Endothelial cell of umbilical vein (primary cell): ENCODE results near the gene ARHGAP22. TPM values are rescaled to one million over a fixed set of nuclear protein-coding genes. Genes with fewer than 3 reads are reported as not detected.

Experiments
- Bru-seq: library from RNA; stranded (reverse); fragments of 400-500 nt; gene quantifications from one replicate; lab custom pipeline; 2021; lab: Mats Ljungman, UMichigan
- BruChase-seq, 2 experiments: library from RNA; stranded (reverse); fragments of 400-500 nt; gene quantifications; one replicate each; lab custom pipeline; 2021; lab: Mats Ljungman, UMichigan
- BruUV-seq: library from RNA; stranded (reverse); fragments of 400-500 nt; replicated peaks from 2 replicates; lab custom pipeline; 2021; lab: Mats Ljungman, UMichigan
- CTCF ChIA-PET: fragments of 300-600, 350-600 bp; sonication (Branson Sonifier 250); formaldehyde crosslinking; loops from one replicate; lab custom pipeline; 2021; ENCODE audit warnings: antibody characterized with exemption, inconsistent platforms; lab: Charles Lee
- POLR2A ChIA-PET: fragments of 300-600, 350-600 bp; sonication (Branson Sonifier 250); formaldehyde crosslinking; loops from one replicate; lab custom pipeline; 2021; ENCODE audit warnings: antibody characterized with exemption, inconsistent platforms; lab: Charles Lee
- DNase-seq: peaks from one replicate; pipeline ENCODE4 v3.0.0-alpha.2; 2011; ENCODE audit warnings: low read depth, low spot score
- FAIRE-seq: peaks from 2 replicates; lab custom pipeline; 2011; peaks lifted over from hg19 to GRCh38; lab: Jason Lieb, UNC
- H2AFZ ChIP-seq: 2 replicates; pipeline ENCODE4 v1.6.0; 2012; ENCODE audit warnings: low read depth, low read length, control low read depth, inconsistent platforms
- H3K27ac ChIP-seq: 2 replicates; pipeline ENCODE4 v1.5.1; 2011; ENCODE audit warnings: low read depth, mild to moderate bottlenecking, control low read depth, low read length, moderate library complexity; ENCODE audit not compliant: insufficient read depth
- H3K27me3 ChIP-seq, 2 experiments: 2 replicates each; pipeline versions ENCODE4 v1.6.0 to v1.6.1; 2011; ENCODE audit warnings: low read length in 2 of 2, mixed read lengths in 1 of 2; ENCODE audit not compliant: control insufficient read depth in 2 of 2, insufficient read depth in 2 of 2
- H3K36me3 ChIP-seq, 2 experiments: 2 replicates in 1 of 2; 3 replicates in 1 of 2; pipeline ENCODE4 v1.5.1; 2011; ENCODE audit warnings: low read length in 2 of 2, mild to moderate bottlenecking in 1 of 2, moderate library complexity in 1 of 2; ENCODE audit not compliant: control insufficient read depth in 2 of 2, insufficient read depth in 2 of 2; ENCODE audit errors: extremely low read depth in 1 of 2
- H3K4me1 ChIP-seq: 3 replicates; pipeline ENCODE4 v1.5.1; 2011; ENCODE audit warnings: mild to moderate bottlenecking, low read length; ENCODE audit not compliant: control insufficient read depth, insufficient read depth; ENCODE audit errors: extremely low read depth
- H3K4me2 ChIP-seq: 2 replicates; pipeline ENCODE4 v1.6.1; 2011; ENCODE audit warnings: low read length, control low read depth, mixed read lengths; ENCODE audit not compliant: insufficient read depth
- H3K4me3 ChIP-seq, 3 experiments: fragments of 200-600 bp in 1 of 3; sonication (generic), shearing (Covaris generic) in 1 of 3; replicated peaks in 1 of 3; 2 replicates each; pipeline ENCODE4 v1.5.1; 2011 to 2016; ENCODE audit warnings: control low read depth in 3 of 3, low read length in 3 of 3, mild to moderate bottlenecking in 2 of 3, inconsistent platforms in 1 of 3, low read depth in 1 of 3, moderate library complexity in 1 of 3; ENCODE audit not compliant: insufficient read depth in 1 of 3
- H3K79me2 ChIP-seq: 2 replicates; pipeline ENCODE4 v1.6.0; 2012; ENCODE audit warnings: low read length, inconsistent platforms; ENCODE audit not compliant: control insufficient read depth, insufficient read depth
- H3K9ac ChIP-seq: replicated peaks from 2 replicates; pipeline ENCODE3; 2011; ENCODE audit warnings: low read length, control low read depth; ENCODE audit not compliant: insufficient read depth; ENCODE audit errors: extremely low read depth
- H3K9me1 ChIP-seq: replicated peaks from 3 replicates; pipeline ENCODE4 v1.6.0; 2011; ENCODE audit warnings: mild to moderate bottlenecking, low read length; ENCODE audit not compliant: control insufficient read depth, insufficient read depth; ENCODE audit errors: extremely low read depth
- H3K9me3 ChIP-seq: replicated peaks from 2 replicates; pipeline ENCODE4 v1.5.1; 2012; ENCODE audit warnings: low read length, inconsistent platforms; ENCODE audit not compliant: control insufficient read depth, insufficient read depth
- H4K20me1 ChIP-seq: replicated peaks from 2 replicates; pipeline ENCODE3; 2011; ENCODE audit warnings: mild to moderate bottlenecking, low read length; ENCODE audit not compliant: control insufficient read depth, insufficient read depth; ENCODE audit errors: extremely low read depth
- FOS ChIP-seq: IDR thresholded peaks from 2 replicates; pipeline ENCODE4 v1.6.1; 2011; ENCODE audit warnings: mild to moderate bottlenecking, low read length, moderate library complexity, borderline replicate concordance; ENCODE audit not compliant: insufficient read depth
- JUN ChIP-seq: IDR thresholded peaks from 2 replicates; pipeline ENCODE4 v1.6.1; 2011; ENCODE audit warnings: borderline replicate concordance, low read depth; ENCODE audit not compliant: insufficient read length, insufficient read depth
- POLR2AphosphoS5 ChIP-seq: IDR thresholded peaks from 2 replicates; pipeline ENCODE4 v1.6.1; 2012; ENCODE audit warnings: low read depth, mild to moderate bottlenecking, control low read depth, low read length, moderate library complexity; ENCODE audit not compliant: insufficient read depth
- dilution Hi-C: fragments of 300-500 bp; cut with MboI; formaldehyde crosslinking; loops from one replicate; pipeline ENCODE4 v1.15.0; 2019; ENCODE audit warnings: low sequenced_read_pairs; ENCODE audit not compliant: extremely low pct_ligation_motif_present
- intact Hi-C: fragments of 100-400 bp; cut with micrococcal nuclease; formaldehyde crosslinking; loops from one replicate; pipeline ENCODE4 v1.10.0; 2022
- long read RNA-seq: library from polyadenylated mRNA; stranded (forward); transcript quantifications from one replicate; pipeline ENCODE4 v2.0.0, GENCODE V29; 2021
- polyA minus RNA-seq, 3 experiments: library from RNA; depleted of rRNA, polyadenylated mRNA; stranded (reverse); fragments of >200 nt; gene quantifications; 1 replicate in 1 of 3; 2 replicates in 2 of 3; pipeline ENCODE4 v1.2.3, GENCODE V29; 2011
- polyA plus RNA-seq, 4 experiments: library from polyadenylated mRNA; depleted of rRNA in 3 of 4; stranded (reverse) in 3 of 4; unstranded in 1 of 4; fragments of >200 nt; gene quantifications; 2 replicates each; pipeline versions ENCODE4 v1.2.1 to v1.2.3, GENCODE V29; 2011 to 2012; ENCODE audit warnings: missing spikeins in 1 of 4
- total RNA-seq: library from RNA; stranded (reverse); gene quantifications from 2 replicates; pipeline ENCODE4 v1.2.3, GENCODE V29; 2021
- TF ChIP-seq, protein P1 (sequence below): IDR thresholded peaks from 2 replicates; pipeline ENCODE4 v1.6.1; 2011; ENCODE audit not compliant: insufficient read depth, insufficient read length

ARHGAP22 gene, protein sequence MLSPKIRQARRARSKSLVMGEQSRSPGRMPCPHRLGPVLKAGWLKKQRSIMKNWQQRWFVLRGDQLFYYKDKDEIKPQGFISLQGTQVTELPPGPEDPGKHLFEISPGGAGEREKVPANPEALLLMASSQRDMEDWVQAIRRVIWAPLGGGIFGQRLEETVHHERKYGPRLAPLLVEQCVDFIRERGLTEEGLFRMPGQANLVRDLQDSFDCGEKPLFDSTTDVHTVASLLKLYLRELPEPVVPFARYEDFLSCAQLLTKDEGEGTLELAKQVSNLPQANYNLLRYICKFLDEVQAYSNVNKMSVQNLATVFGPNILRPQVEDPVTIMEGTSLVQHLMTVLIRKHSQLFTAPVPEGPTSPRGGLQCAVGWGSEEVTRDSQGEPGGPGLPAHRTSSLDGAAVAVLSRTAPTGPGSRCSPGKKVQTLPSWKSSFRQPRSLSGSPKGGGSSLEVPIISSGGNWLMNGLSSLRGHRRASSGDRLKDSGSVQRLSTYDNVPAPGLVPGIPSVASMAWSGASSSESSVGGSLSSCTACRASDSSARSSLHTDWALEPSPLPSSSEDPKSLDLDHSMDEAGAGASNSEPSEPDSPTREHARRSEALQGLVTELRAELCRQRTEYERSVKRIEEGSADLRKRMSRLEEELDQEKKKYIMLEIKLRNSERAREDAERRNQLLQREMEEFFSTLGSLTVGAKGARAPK
- 48.6 and 50.3 TPM in 2 replicates for total RNA-seq
- polyA plus RNA-seq = 8.0 and 8.6 TPM in 2 replicates
- polyA plus RNA-seq (2011; cell fraction: cytosol; rRNA removed) = 10.2 and 10.4 TPM in 2 replicates
- 33.5 and 38.8 TPM in 2 replicates for polyA plus RNA-seq (2011; cell fraction: nucleus; rRNA removed)
- polyA plus RNA-seq (2012) = 56.6 and 69.1 TPM in 2 replicates
- 23.0 and 28.5 TPM in 2 replicates for polyA minus RNA-seq
- not detected for polyA minus RNA-seq (2011; cell fraction: cytosol; rRNA and poly(A)+ RNA removed)
- 47.4 and 50.7 TPM in 2 replicates for polyA minus RNA-seq (2011; cell fraction: nucleus; rRNA and poly(A)+ RNA removed)
- percentile 80 among the genes with signal in this experiment for Bru-seq, nascent RNA
- BruChase-seq, experiment 1, labeled RNA remaining after a 6-hour chase = percentile 72 among the genes with signal in this experiment
- BruChase-seq, experiment 2, labeled RNA remaining after a 2-hour chase = percentile 77 among the genes with signal in this experiment
- long read RNA-seq, transcript ARHGAP22-201 (10 exons, 2,751 nt) = major isoform, 11 of 81 reads
- long read RNA-seq, transcript ARHGAP22-205 (10 exons, 2,352 nt) = minor isoform, 5 of 81 reads
- long read RNA-seq, partial matches to known transcripts = 6 of 81 reads
- long read RNA-seq, other reads (novel, unspliced or antisense) = 54 of 81 reads

DNA sequence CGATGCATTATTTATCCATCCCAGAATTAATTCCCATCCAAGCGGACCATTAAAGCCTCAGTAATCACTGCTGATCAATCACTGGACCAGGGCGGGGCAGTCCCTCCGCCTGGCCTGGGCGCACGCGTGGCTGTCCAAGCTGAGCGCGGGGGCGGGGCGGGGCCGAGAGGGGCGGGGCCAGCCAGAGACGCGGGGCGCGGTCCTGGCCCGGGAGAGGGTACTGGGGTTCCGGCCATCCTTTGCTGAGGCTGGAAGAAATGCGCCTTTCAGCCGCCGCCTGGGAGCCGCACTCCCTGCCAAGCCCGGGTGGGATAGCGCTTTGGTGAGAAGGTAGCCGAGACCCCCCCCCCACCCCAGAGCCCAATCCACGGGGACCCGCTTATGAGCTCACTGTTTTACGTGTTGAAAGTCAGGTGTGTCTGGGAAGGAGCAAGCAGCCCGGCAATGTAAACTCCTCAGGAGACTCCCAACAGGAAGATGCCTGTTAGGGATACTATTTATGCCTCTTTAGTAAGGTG, at the start of gene ARHGAP22:
ARHGAP22 (minus strand) TSS at position 83 of the 518 bp plus-strand sequence. CDS start 277 bp downstream, outside the sequence.
- peak within 1 kb of the TSS; percentile 74 for H3K9ac ChIP-seq
- no peaks in the 10 kb centered on the region for H4K20me1 ChIP-seq
- peak within 1 kb of the TSS; percentile 92 for H3K4me2 ChIP-seq
- FAIRE-seq (peak; percentile 38), DNase-seq (peak; percentile 56)
- peak within 1 kb of the TSS; percentile 75 for H2AFZ ChIP-seq
- peaks cover 54% of the 10 kb centered on the region for H3K79me2 ChIP-seq
- H3K9me3 ChIP-seq = no peaks in the 10 kb centered on the region
- CTCF ChIA-PET = interaction anchor here (0.7 to 9.1 kb wide), 6 partner anchors 10 to 241 kb away, joined by 3 to 251 read pairs (median 13); no protein-coding TSS in a partner anchor
- intact Hi-C loops = loop anchor here (2.0 to 5.0 kb wide), 3 partner anchors 16 to 342 kb away; no protein-coding TSS in a partner anchor
- no peaks in the 10 kb centered on the region for H3K36me3 ChIP-seq
- H3K27ac ChIP-seq = peak within 1 kb of the TSS; percentile 95
- POLR2A ChIA-PET = interaction anchor here (0.6 to 1.0 kb wide), 2 partner anchors 10 to 14 kb away, joined by 3 to 6 read pairs; no protein-coding TSS in a partner anchor
- no TSS peak for BruUV-seq
- no peaks in the 10 kb centered on the region for H3K27me3 ChIP-seq
- dilution Hi-C loops = no loop called here
- peaks cover 71% of the 10 kb centered on the region for H3K4me1 ChIP-seq
- H3K4me3 ChIP-seq = peak within 1 kb of the TSS; percentile 51 to 88 (median 79)
- H3K9me1 ChIP-seq = no peaks in the 10 kb centered on the region
- TF ChIP-seq POLR2AphosphoS5 (peak; percentile 38), JUN (no peak), FOS (no peak)
- TF ChIP-seq, protein P1, sequence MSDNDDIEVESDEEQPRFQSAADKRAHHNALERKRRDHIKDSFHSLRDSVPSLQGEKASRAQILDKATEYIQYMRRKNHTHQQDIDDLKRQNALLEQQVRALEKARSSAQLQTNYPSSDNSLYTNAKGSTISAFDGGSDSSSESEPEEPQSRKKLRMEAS = no peak
